Dedifferentiated amniotic fluid mesenchymal stem cell (primary cell): ENCODE results near the gene ACP2.
A peak's percentile ranks its signal among the peaks of the same experiment; 100 is the strongest.
"Not testable (repeated sequence)": the region's sequence is repeated elsewhere in the genome, so short reads cannot be mapped to it uniquely, and the experiment has no call there.

Experiments
- DNase-seq: peaks from one replicate; pipeline ENCODE4 v3.0.0-alpha.2; 2016; ENCODE audit errors: extremely low spot score

ACP2 gene

GRCh38 chr11:47243454-47243853 is 5.2 kb downstream of the ACP2 start:
- no peak for DNase-seq

- no peak for DNase-seq
These were observed 5.9 kb downstream of the ACP2 start for GRCh38 chr11:47242596-47243192.

GRCh38 chr11:47241841-47242301 is 6.7 kb downstream of the ACP2 start:
- DNase-seq: no peak

GRCh38 chr11:47239852-47240251 is 8.8 kb downstream of the ACP2 start:
- DNase-seq: no peak

GRCh38 chr11:47236482-47236881 is 12.1 kb downstream of the ACP2 start:
- DNase-seq: no peak

- DNase-seq: no peak
These were observed 13.5 kb downstream of the ACP2 start for GRCh38 chr11:47235163-47235562.

- no peak for DNase-seq
These were observed 13.9 kb downstream of the ACP2 start for GRCh38 chr11:47234669-47235100.

- no peak for DNase-seq
These were observed 14.5 kb downstream of the ACP2 start for GRCh38 chr11:47233989-47234668.

GRCh38 chr11:47233051-47233450 is 15.6 kb downstream of the ACP2 start:
- no peak for DNase-seq

- DNase-seq: no peak
These were observed 19.5 kb downstream of the ACP2 start for GRCh38 chr11:47229161-47229560.

- peak; percentile 72 for DNase-seq
These were observed 22.8 kb downstream of the ACP2 start for GRCh38 chr11:47225552-47226400.

GRCh38 chr11:47222696-47223095 is 25.9 kb downstream of the ACP2 start:
- peak; percentile 15 for DNase-seq

GRCh38 chr11:47220401-47220821 is 28.2 kb downstream of the ACP2 start:
- DNase-seq: no peak

GRCh38 chr11:47216121-47216798 is 32.4 kb downstream of the ACP2 start:
- DNase-seq: peak; percentile 76

GRCh38 chr11:47215366-47215910 is 33.2 kb downstream of the ACP2 start:
- DNase-seq: no peak

- peak; percentile 78 for DNase-seq
These were observed 34.6 kb downstream of the ACP2 start for GRCh38 chr11:47213950-47214565.

- DNase-seq: no peak
These were observed 35.7 kb downstream of the ACP2 start for GRCh38 chr11:47212938-47213337.

- no peak for DNase-seq
These were observed 40.0 kb downstream of the ACP2 start for GRCh38 chr11:47208628-47209027.

- not testable (repeated sequence) for DNase-seq
These were observed 40.5 kb downstream of the ACP2 start for GRCh38 chr11:47208008-47208552.

- no peak for DNase-seq
These were observed 41.2 kb downstream of the ACP2 start for GRCh38 chr11:47207459-47207858.

- not testable (repeated sequence) for DNase-seq
These were observed 42.0 kb downstream of the ACP2 start for GRCh38 chr11:47206577-47206976.
